Gastrocnemius medialis (tissue), 4 donors: ENCODE measurements around the gene AMER2. TPM values are rescaled to one million over a fixed set of nuclear protein-coding genes. Genes with fewer than 3 reads are reported as not detected.
A peak's percentile ranks its signal among the peaks of the same experiment; 100 is the strongest.

ENCODE experiments used
- ATAC-seq, 2 donors: fragments of 150-250 bp; one replicate each; pipeline ENCODE4 v1.9.1; 2016
- DNase-seq, 2 donors: peaks; one replicate each; pipeline ENCODE4 v3.0.0-alpha.2; 2019
- H3K27ac ChIP-seq, 4 donors: fragments of 200-600 bp; sonication (generic); 1 replicate in 1 of 4; 2 replicates in 3 of 4; pipeline ENCODE4 v1.5.1; 2016 to 2018; ENCODE audit warnings: mild to moderate bottlenecking in 2 of 4, moderate library complexity in 1 of 4
- H3K27me3 ChIP-seq, 3 donors: fragments of 200-600 bp; sonication (generic) in 2 of 3; 1 replicate in 1 of 3; 2 replicates in 2 of 3; pipeline versions ENCODE4 v1.5.1 to v1.6.0; 2016 to 2019; ENCODE audit warnings: mild to moderate bottlenecking in 1 of 3, moderate library complexity in 1 of 3
- H3K36me3 ChIP-seq, 2 donors: fragments of 200-600 bp; sonication (generic) in 1 of 2; one replicate each; pipeline ENCODE4 v1.5.1; 2017 to 2018
- H3K4me1 ChIP-seq, 2 donors: fragments of 200-600 bp; sonication (generic) in 1 of 2; one replicate each; pipeline ENCODE4 v1.5.1; 2016 to 2017; ENCODE audit warnings: mild to moderate bottlenecking in 2 of 2
- H3K4me3 ChIP-seq, 4 donors: fragments of 200-600 bp; sonication (generic) in 3 of 4; 1 replicate in 1 of 4; 2 replicates in 3 of 4; pipeline ENCODE4 v1.5.1; 2016 to 2019; ENCODE audit warnings: mild to moderate bottlenecking in 2 of 4
- H3K9me3 ChIP-seq, 3 donors: fragments of 200-600 bp; sonication (generic) in 2 of 3; 1 replicate in 1 of 3; 2 replicates in 2 of 3; pipeline ENCODE4 v1.5.1; 2016 to 2019
- CTCF ChIP-seq, 5 experiments: fragments of 450-650 bp in 3 of 5; fragments of 200-600 bp in 2 of 5; sonication (generic) in 2 of 5; IDR thresholded peaks in 4 of 5; conservative IDR thresholded peaks in 1 of 5; 1 replicate in 4 of 5; 2 replicates in 1 of 5; pipeline ENCODE4 v1.5.1; 2016 to 2019; ENCODE audit warnings: antibody characterized with exemption in 5 of 5, mild to moderate bottlenecking in 3 of 5, moderate library complexity in 3 of 5
- POLR2A ChIP-seq, 2 donors: fragments of 450-650 bp; IDR thresholded peaks; one replicate each; pipeline ENCODE4 v1.6.1; 2017; ENCODE audit warnings: antibody characterized with exemption in 2 of 2, mild to moderate bottlenecking in 2 of 2, moderate library complexity in 2 of 2
- in situ Hi-C, 4 donors: fragments of 200-750 bp; cut with MboI; loops; one replicate each; pipeline versions ENCODE4 v1.15.0 to v1.8.0; 2017; ENCODE audit warnings: low sequenced_read_pairs in 4 of 4
- intact Hi-C: fragments of 100-400 bp; cut with DNase I; formaldehyde crosslinking; loops from one replicate; pipeline ENCODE4 v1.15.1; 2023; ENCODE audit warnings: low total_unique reads
- total RNA-seq, 4 donors: library from RNA; depleted of rRNA; stranded (reverse); fragments of >200 nt; gene quantifications; one replicate each; pipeline versions ENCODE4 v1.1.0 to v1.2.3, GENCODE V29; 2016

The AMER2 gene
- total RNA-seq, 4 donors from 2014 or later, result 0.10 to 0.87 (median 0.27) TPM; not detected in 1

- ATAC-seq (peak; percentile 59 to 72), DNase-seq (peak; percentile 48 to 70)
- intact Hi-C loops, result no loop called here
- no peak overlapping the region for H3K4me3 ChIP-seq
- H3K9me3 ChIP-seq, result no peaks in the 10 kb centered on the region
- in situ Hi-C loops, result no loop called here
- H3K36me3 ChIP-seq, result no peaks in the 10 kb centered on the region
- TF ChIP-seq CTCF (IDR thresholded peaks at IDR 0.05 in 4 of 5, conservative IDR thresholded peaks at IDR 0.05 in 1 of 5) (no peak), POLR2A (IDR thresholded peaks at IDR 0.05) (no peak)
- no peaks in the 10 kb centered on the region for H3K4me1 ChIP-seq
- H3K27ac ChIP-seq, result peak overlapping the region in 2 of 4 donors; percentile 31 to 50
- H3K27me3 ChIP-seq, result no peaks in the 10 kb centered on the region
These were observed 42.6 kb upstream of the AMER2 start for GRCh38 chr13:25214491-25215252.

DNA sequence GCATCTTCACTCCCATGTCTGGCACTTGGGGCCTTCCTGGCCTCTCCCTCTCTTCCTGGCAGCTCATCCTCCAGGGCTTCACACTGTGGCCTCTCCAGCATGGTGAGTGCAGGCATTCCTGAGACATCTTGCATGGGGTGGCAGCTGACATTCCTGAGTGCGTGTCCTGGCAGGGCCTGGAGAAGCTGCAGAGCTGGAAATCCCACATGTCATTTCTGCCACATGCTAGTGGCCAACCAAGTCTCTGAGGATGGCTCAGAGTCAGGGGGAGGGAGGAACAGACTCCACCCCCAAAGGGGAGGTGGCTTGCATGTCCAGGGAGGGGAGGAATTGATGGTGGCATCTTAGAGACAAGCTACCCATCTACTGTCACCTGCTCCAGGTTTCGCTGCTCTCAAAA, 41.6 kb upstream of the AMER2 start:
- no peak for DNase-seq
- Histone ChIP-seq H3K27ac (no peak overlapping the region), H3K4me1 (no peaks in the 10 kb centered on the region), H3K4me3 (no peak overlapping the region), H3K9me3 (no peaks in the 10 kb centered on the region), H3K36me3 (no peaks in the 10 kb centered on the region), H3K27me3 (no peaks in the 10 kb centered on the region)
- in situ Hi-C loops, result no loop called here
- TF ChIP-seq CTCF (IDR thresholded peaks at IDR 0.05 in 4 of 5, conservative IDR thresholded peaks at IDR 0.05 in 1 of 5) (no peak), POLR2A (IDR thresholded peaks at IDR 0.05) (no peak)
- ATAC-seq, result no peak
- intact Hi-C loops, result no loop called here

- H3K36me3 ChIP-seq, result no peaks in the 10 kb centered on the region
- intact Hi-C loops (no loop called here), in situ Hi-C loops (no loop called here)
- H3K27ac ChIP-seq, result no peak overlapping the region
- H3K27me3 ChIP-seq, result no peaks in the 10 kb centered on the region
- H3K4me1 ChIP-seq, result no peaks in the 10 kb centered on the region
- H3K4me3 ChIP-seq, result no peak overlapping the region
- H3K9me3 ChIP-seq, result no peaks in the 10 kb centered on the region
- no peak for DNase-seq
- ATAC-seq, result no peak
- TF ChIP-seq POLR2A (IDR thresholded peaks at IDR 0.05), result no peak
- no peak for TF ChIP-seq CTCF (IDR thresholded peaks at IDR 0.05 in 4 of 5, conservative IDR thresholded peaks at IDR 0.05 in 1 of 5)
These were observed 38.9 kb upstream of the AMER2 start for GRCh38 chr13:25210842-25211569.

GRCh38 chr13:25207291-25207810, 35.3 kb upstream of the AMER2 start:
- Histone ChIP-seq H3K4me1 (no peaks in the 10 kb centered on the region), H3K27ac (no peak overlapping the region), H3K9me3 (no peaks in the 10 kb centered on the region), H3K27me3 (no peaks in the 10 kb centered on the region), H3K4me3 (no peak overlapping the region), H3K36me3 (no peaks in the 10 kb centered on the region)
- intact Hi-C loops (no loop called here), in situ Hi-C loops (no loop called here)
- ATAC-seq, result peak; percentile 21 to 23
- no peak for TF ChIP-seq POLR2A (IDR thresholded peaks at IDR 0.05)
- TF ChIP-seq CTCF (IDR thresholded peaks at IDR 0.05 in 4 of 5, conservative IDR thresholded peaks at IDR 0.05 in 1 of 5), result no peak
- DNase-seq, result no peak
